NCI-H460 (cell line): ENCODE data around the gene MLANA. TPM values are rescaled to one million over a fixed set of nuclear protein-coding genes. Genes with fewer than 3 reads are reported as not detected.

ENCODE experiments used
- DNase-seq: peaks from one replicate; pipeline ENCODE4 v3.0.0-alpha.2; 2016; ENCODE audit warnings: low read depth; ENCODE audit errors: extremely low read depth
- total RNA-seq: library from RNA; depleted of rRNA; stranded (reverse); fragments of >200 nt; shearing (Covaris generic); gene quantifications from 2 replicates; pipeline ENCODE4 v1.2.3, GENCODE V29; 2014

The MLANA gene
- total RNA-seq, 1 experiment from 2014 or later = not detected

GRCh38 chr9:5897851-5898250 is 7.2 kb downstream of the MLANA start:
- DNase-seq = no peak

- DNase-seq = no peak
These were observed 8.6 kb downstream of the MLANA start for GRCh38 chr9:5899292-5899691.

- DNase-seq = no peak
These were observed 9.9 kb downstream of the MLANA start for GRCh38 chr9:5900622-5901021.

- no peak for DNase-seq
These were observed 11.7 kb downstream of the MLANA start for GRCh38 chr9:5902377-5902776.

- no peak for DNase-seq
These were observed 18.2 kb downstream of the MLANA start for GRCh38 chr9:5908918-5909317.

- no peak for DNase-seq
These were observed 19.3 kb downstream of the MLANA start for GRCh38 chr9:5909976-5910375.

- no peak for DNase-seq
These were observed 19.8 kb downstream of the MLANA start for GRCh38 chr9:5910413-5911057.

GRCh38 chr9:5915438-5915837 is 24.7 kb downstream of the MLANA start:
- DNase-seq = no peak

GRCh38 chr9:5917273-5917672 is 26.6 kb downstream of the MLANA start:
- no peak for DNase-seq

GRCh38 chr9:5917888-5918287 is 27.2 kb downstream of the MLANA start:
- no peak for DNase-seq

GRCh38 chr9:5918460-5918859 is 27.8 kb downstream of the MLANA start:
- DNase-seq = no peak

GRCh38 chr9:5920860-5921328 is 30.2 kb downstream of the MLANA start:
- DNase-seq = no peak

- no peak for DNase-seq
These were observed 31.5 kb downstream of the MLANA start for GRCh38 chr9:5922192-5922591.

GRCh38 chr9:5931657-5932056 is 41.0 kb downstream of the MLANA start:
- no peak for DNase-seq

GRCh38 chr9:5938449-5938848 is 47.8 kb downstream of the MLANA start:
- no peak for DNase-seq

GRCh38 chr9:5939530-5939929 is 48.8 kb downstream of the MLANA start:
- DNase-seq = no peak

GRCh38 chr9:5941214-5941613 is 50.5 kb downstream of the MLANA start:
- no peak for DNase-seq

- no peak for DNase-seq
These were observed 54.4 kb downstream of the MLANA start for GRCh38 chr9:5945112-5945511.

GRCh38 chr9:5947912-5948311 is 57.2 kb downstream of the MLANA start:
- DNase-seq = no peak

- DNase-seq = peak; percentile 9
These were observed 58.5 kb downstream of the MLANA start for GRCh38 chr9:5949103-5949699.

- no peak for DNase-seq
These were observed 59.6 kb downstream of the MLANA start for GRCh38 chr9:5950261-5950660.

GRCh38 chr9:5951686-5952211 is 61.1 kb downstream of the MLANA start:
- DNase-seq = no peak
